Stimulated activated CD8-positive, alpha-beta memory T cell treated with anti-CD3 and anti-CD28 coated beads, Interleukin-4, amount 100 ng/mL, for 1 hour (primary cell): ENCODE data around the gene NEBL.
"Not testable (repeated sequence)": the region's sequence is repeated elsewhere in the genome, so short reads cannot be mapped to it uniquely, and the experiment has no call there.

Experiments
- DNase-seq, 2 donors: peaks; one replicate each; pipeline ENCODE4 v3.0.0-alpha.2; 2020; ENCODE audit warnings: low read depth in 2 of 2, low spot score in 1 of 2

NEBL gene

DNA sequence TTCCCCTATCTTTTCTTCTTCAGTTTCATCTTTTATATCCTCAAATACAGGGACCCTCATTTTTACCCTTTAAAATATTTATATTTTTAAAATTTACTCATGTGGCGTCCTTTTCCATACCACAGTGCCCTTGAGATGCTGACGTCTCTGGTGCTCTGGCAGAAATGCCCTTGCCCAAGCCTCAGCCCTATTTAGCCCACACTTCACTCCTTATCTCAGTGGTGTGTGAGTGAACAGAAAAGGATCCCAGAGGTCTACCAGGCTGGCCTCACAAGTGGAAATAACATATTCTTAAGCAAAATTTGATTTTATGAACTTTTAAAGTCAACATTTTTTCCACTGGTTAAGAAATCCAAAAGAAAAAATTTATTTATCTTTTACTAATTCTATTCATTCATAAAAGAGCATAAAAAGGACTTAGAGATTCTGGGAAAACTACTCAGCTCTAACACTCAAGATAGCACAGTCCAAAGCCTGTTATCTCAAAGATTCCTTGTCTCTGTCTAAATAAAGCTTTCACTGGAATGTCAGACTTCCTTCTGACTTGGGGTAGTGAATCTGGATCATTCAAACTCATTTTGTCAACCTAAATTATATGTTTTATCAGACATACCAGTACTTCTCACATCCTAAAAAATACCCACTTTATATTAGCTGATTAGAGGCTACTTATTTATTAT is at the start of gene NEBL:
TSS of gene NEBL (minus strand) at position 166 of the 680 bp plus-strand sequence. CDS start at position 60, 106 bp downstream.
- DNase-seq, result no peak

DNA sequence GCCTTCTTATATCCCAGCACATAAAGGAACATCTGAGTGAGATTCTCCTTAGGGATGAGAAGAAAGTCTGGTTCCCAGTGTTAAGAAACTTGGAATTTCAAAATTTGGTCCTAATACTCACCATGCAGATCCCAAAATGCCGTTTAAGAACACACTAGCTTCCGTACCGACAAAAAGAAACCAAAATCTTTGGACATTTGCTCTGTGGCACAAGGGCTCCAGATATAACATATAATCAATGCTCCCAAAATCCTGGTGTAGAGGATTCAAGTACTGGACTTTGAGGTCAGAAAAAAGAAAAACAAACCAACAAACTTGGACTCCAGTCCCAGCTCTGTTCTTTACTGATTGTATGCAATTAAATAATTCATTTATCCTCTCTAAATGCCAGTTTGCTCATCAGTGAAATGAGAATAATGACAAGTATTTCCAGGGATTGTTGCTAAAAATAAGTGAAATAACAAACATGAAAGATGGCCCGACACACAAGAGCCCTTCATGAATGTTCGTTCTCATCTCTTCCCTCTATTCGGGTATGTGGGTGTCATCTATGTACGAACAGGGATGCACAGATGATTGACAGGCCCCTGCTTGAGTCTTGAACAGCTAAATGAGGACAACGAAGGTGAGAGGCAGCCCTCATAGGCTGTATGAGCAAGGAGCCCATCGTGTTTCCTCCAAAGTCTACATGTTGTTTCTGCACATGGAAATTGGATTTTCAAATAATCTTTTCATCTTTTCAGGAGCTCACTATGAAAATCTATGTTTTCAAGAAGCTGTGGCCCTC is 48.6 kb upstream of the NEBL start:
- DNase-seq, result no peak

- DNase-seq, result no peak
Observed at GRCh38 chr10:20944789-20945502, 47.8 kb upstream of the NEBL start.

DNA sequence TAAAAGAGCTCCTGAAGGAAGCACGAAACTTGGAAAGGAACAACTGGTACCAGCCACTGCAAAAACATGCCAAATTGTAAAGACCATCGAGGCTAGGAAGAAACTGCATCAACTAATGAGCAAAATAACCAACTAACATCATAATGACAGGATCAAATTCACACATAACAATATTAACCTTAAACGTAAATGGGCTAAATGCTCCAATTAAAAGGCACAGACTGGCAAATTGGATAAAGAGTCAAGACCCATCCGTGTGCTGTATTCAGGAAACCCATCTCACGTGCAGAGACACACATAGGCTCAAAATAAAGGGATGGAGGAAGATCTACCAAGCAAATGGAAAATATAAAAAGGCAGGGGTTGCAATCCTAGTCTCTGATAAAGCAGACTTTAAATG is 42.3 kb upstream of the NEBL start:
- DNase-seq, result not testable (repeated sequence)

GRCh38 chr10:20936396-20936795 is 39.3 kb upstream of the NEBL start:
- DNase-seq, result no peak

DNA sequence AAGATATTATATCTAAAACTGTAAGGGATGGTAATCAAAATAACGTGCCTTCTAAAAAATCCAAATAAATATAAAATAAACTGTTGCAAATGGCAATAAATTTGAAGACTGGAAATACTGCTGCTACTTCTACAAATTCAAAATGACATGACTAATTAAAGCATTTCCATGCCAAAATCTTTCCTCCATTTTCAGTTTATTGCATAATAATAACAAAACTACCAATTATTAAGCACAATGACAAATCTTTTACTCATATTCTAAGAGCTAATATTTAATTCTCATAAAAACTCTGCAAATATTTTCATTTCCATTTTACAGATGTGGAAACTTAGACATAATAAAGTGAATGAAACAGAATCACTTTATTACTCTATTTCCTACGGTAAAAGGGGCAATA is 38.8 kb upstream of the NEBL start:
- DNase-seq, result no peak

DNA sequence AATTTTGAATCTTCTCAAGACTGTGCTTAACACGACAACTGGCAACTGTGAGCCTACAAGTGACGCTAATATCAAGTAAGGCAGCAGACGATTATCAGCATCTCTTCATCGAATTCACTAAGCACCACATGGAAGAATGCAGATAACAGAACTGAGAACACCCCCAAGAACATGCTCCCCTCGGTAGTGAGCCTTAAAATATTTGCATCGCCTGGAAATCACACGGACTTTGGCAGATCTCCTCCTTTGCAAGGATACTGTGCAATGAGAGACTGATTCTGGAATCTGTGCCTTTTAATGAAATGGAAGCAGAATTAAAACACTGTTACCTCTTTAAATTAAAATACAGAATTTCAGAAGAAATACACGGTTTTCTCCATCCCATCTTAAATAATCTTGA is 38.2 kb upstream of the NEBL start:
- DNase-seq, result no peak

DNA sequence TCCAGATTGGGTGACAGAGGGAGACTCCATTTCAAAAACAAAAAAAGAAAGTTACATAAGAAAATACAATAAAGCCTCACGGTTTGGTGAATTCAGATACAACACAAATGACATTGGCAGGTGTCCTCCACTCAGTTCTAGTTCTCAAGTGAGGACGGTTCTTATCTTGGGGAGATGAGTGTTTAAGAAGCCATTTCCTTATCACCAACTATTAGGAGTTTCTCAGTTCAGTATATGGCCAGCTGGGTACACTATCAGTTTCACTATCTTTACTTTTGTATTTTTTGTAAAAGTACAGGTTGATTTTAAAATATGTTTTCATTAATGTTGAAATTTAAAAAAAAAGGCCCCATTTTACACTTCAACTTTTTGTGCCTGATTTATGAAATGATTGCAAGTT is 36.6 kb upstream of the NEBL start:
- no peak for DNase-seq

- DNase-seq, result no peak
Observed at GRCh38 chr10:20932606-20933126, 35.6 kb upstream of the NEBL start.

GRCh38 chr10:20931156-20931795 is 34.2 kb upstream of the NEBL start:
- DNase-seq, result no peak

- DNase-seq, result no peak
Observed at GRCh38 chr10:20927456-20927855, 30.3 kb upstream of the NEBL start.

GRCh38 chr10:20922451-20922850 is 25.3 kb upstream of the NEBL start:
- DNase-seq, result no peak

- DNase-seq, result no peak
Observed at GRCh38 chr10:20922033-20922432, 24.9 kb upstream of the NEBL start.

DNA sequence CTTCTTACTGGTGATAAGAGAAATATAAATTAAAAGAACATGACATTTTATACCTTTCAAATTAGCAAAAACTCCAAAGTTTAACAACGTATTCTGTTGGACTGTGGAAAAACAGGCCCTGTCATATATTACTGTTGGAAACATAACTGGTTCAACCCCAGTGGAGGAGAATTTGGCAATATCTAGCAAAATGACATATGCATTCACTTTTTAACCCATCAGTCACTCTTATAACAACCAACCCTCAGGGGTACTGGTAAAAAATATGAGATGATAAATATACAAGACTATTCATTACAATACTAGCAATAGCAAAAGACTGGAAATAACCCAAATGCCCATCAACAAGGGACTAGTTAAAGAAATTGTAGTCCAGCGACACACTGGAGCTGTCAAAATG is 22.9 kb upstream of the NEBL start:
- DNase-seq, result no peak

GRCh38 chr10:20919481-20919880 is 22.4 kb upstream of the NEBL start:
- no peak for DNase-seq

GRCh38 chr10:20916976-20917375 is 19.9 kb upstream of the NEBL start:
- no peak for DNase-seq

- DNase-seq, result no peak
Observed at GRCh38 chr10:20912969-20913368, 15.9 kb upstream of the NEBL start.

DNA sequence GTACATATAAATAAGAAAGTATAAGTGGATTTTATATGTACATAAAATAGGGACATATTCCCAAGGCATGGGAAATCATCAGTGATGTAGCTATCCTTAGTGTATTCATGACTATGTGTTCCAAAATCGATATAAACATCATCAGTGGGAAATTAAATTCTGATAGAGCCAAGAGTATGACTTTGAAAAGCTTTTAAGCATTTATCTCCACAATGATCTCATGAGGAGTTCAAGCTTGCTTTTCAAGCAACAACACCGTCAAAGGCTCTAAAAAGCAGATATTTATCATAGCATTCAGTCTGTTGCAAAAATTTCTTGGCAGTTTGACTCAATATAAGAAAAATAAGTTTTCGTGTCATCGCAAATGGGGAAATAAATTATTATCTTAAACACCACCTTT is 14.5 kb upstream of the NEBL start:
- no peak for DNase-seq

GRCh38 chr10:20909801-20910200 is 12.7 kb upstream of the NEBL start:
- no peak for DNase-seq

DNA sequence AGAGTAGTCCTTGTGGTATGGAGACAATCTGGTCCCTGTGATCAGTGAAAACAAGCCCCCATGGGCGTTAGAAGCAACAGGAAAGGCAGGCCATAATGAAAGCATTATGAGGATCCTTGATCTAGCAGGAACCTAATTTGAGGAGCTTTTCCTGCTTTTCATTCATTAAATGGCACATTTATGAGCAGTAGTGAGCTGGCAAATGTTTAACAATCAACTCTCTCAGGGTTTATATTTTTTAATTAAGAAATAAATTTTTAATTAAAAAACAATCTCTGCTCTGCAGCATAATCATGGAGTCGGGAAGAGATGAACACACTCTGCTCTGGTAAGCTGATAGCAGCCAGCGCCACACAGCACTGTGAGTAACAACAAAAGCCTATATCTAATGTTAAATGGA is 11.3 kb upstream of the NEBL start:
- DNase-seq, result no peak

DNA sequence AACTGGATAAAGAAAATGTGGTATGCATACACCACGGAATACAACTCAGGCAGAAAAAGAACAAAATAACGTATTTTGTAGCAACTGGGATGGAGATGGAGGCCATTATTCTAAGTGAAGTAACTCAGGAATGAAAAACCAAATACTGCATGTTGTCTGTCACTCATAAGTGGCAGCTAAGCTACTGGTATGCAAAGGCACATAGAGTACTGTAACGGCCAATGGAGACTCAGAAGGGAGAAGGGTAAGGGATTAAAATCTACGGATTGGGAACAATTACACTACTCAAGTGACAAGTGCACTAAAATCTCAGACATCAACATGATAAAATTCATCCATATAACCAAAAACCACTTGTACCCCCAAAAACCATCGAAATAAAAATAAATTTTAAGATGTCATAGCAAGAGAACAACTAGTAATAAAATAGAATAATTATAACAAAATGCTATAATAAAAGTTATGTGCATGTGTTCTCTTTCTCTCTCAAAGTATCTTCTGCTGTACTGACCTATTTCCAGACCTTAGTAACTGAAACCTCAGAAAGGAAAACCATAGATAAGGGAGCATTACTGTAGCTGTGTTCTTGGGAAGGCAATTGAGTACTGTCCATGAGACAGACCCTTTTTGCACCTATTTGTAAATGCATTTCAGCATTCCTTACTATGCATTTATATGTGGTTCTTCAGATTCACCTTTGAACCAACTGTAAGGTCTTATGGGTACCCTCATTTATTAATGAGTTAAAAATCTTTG is 6.7 kb upstream of the NEBL start:
- DNase-seq, result no peak
